MM.1S (cell line): ENCODE measurements around the gene AKAP6.

Source experiments
- EZH2 ChIP-seq: fragments of 300-600 bp; sonication (generic); optimal IDR thresholded peaks from 2 replicates; pipeline ENCODE3; 2017; ENCODE audit warnings: low read depth, mild to moderate bottlenecking, antibody characterized with exemption, low read length, mixed read lengths
- TF ChIP-seq, protein P1 (sequence below): fragments of 300-600 bp; sonication (generic); IDR thresholded peaks from 2 replicates; pipeline ENCODE4 v1.5.1; 2016; ENCODE audit warnings: antibody characterized with exemption, low read length, mixed read lengths

GRCh38 chr14:32339188-32339587 lies 10.1 kb downstream of the AKAP6 start:
- TF ChIP-seq, protein P1, sequence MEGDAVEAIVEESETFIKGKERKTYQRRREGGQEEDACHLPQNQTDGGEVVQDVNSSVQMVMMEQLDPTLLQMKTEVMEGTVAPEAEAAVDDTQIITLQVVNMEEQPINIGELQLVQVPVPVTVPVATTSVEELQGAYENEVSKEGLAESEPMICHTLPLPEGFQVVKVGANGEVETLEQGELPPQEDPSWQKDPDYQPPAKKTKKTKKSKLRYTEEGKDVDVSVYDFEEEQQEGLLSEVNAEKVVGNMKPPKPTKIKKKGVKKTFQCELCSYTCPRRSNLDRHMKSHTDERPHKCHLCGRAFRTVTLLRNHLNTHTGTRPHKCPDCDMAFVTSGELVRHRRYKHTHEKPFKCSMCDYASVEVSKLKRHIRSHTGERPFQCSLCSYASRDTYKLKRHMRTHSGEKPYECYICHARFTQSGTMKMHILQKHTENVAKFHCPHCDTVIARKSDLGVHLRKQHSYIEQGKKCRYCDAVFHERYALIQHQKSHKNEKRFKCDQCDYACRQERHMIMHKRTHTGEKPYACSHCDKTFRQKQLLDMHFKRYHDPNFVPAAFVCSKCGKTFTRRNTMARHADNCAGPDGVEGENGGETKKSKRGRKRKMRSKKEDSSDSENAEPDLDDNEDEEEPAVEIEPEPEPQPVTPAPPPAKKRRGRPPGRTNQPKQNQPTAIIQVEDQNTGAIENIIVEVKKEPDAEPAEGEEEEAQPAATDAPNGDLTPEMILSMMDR = no peak
- TF ChIP-seq EZH2 = no peak
